ENCODE data around the gene CDCA4.

Gene CDCA4

DNA sequence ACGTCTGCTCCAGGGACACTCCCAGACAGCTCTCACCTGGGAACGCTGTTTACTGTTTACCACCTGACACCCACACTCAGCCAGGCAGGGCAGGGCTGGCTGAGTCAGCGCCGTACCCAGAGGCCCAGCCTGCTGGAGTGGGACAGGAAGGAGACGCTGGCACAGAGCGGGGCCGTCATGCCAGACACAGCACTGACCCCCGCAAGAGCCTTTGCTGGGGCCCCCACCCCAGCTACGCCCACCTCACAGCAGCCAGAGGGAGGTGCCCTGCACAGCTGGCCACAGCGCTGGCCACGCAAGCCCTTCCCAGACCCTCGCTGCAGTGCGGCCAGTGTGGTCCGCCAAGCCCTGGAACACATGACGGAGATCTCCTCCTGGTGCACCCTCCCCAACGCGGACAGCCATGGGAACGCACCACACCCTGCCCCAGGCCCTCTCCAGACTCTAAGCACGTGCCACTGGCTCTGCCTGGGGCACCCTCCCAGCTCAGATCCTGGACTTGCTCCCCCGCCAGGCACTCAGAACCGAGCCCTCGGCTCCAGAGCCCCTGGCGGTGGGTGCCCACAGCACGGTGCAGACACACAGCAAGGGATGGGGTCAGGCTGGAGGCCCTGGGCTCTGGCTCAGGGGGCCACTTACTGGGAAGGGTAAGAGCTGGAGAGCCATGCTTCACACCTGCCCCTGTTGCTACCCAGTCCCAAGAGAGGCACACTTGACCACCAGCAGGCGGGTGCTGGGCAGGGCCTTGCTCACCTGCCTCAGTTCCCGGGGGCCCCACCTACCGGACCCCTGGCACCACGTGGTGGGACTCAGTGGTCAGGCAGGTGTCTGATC lies 48.4 kb downstream of the CDCA4 start:
- no peak for DNase-seq

DNA sequence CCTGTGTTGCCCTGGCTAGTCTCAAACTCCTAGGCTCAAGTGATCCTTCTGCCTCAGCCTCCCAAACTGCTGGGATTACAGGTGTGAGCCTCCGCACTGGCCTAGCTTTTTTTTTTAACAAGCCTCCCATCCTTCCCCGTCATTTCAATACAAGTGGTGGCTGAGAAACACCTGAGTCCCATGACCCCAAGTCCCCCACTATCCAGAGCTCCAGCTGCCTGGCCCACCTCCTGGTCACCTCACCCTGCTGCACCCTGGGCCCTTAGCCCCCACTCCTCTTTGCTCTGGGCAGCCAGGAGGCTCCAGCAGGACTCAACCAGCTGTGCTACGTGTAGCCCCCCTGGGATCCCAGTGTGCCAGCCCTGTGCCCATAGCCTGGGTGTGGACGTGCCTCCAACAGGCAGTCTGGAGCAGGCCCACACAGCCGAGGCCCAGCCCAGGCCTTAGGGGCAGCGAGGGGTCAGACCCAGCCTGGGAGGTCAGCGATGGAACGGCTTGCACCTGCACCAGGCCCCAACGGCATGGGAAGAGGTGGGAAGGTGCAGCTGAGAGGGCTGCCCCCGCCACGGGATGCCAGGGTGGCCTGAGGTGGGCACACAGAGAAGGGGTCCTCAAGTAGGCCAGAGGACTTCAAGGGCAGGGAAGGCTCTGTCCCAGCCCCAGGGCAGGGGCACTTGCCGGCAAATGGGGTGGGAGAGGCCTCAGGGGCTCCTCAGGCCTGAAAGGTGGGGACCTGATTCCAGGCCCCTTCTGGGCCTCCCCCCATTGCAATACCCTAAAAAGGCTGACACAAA lies 49.2 kb downstream of the CDCA4 start:
- DNase-seq, result no peak

DNA sequence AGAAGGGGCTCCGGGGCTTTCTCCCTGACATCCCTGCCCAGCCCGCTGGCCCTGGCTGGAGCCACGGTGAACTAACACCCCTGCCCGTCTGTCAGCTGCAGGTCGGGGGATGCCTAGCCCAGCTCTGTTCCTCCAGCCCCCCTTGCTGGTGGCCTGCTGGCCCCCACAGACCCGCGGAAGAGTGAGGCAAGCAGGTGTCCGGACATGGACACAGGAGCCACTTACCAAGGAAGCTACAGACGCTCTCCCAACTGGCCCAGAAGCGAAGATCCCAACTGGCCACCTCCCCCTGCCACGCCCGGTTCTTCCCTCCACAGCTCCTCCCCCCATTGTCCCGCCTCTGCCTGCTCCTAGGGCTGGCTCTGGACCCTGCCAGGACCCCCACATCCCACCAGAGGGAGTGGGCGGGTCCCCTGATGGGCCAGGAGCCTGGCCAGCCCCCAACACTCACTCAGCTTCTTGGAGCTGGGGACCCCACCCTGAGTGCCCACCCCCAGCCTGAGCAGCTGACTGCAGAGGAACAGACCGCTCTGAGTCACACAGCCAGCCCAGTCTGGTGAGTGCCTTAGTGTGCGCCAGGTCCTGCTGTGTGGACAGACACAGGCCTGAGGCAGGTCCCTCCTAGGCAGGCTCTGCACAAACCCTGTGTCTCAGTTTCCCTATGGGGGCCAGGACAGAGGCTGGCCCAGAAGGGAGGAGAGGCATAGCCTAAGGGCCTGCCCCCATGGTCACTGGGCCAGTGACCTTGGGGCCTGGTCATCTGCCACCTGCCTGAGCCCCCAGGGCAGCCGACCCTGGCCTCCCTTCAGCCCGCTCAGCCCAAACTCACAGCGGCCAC lies 50.4 kb downstream of the CDCA4 start:
- DNase-seq, result no peak

DNA sequence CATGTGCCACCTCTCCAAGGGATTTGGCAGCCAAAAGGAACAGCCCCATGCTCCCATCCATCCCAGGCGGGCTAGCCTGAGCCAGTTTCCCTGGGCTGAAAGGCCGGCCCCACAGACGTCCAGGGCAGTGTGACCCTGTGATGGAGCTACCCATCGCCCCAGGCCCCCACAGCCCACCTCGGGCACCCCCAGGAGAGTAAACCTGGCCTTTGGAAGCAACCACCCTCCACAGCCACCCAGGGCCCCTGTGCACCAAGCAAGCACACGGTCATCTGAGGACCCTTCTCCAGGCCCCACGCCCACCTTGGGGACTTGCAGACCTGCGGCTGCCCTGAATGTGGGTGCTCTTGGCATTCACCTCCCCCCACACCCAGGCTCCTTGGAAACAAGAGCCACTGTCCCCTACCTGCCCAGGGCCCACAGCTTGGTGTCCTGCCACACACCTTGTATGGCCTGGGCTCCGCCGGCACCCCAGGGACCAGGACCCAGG lies 51.1 kb downstream of the CDCA4 start:
- no peak for DNase-seq

DNA sequence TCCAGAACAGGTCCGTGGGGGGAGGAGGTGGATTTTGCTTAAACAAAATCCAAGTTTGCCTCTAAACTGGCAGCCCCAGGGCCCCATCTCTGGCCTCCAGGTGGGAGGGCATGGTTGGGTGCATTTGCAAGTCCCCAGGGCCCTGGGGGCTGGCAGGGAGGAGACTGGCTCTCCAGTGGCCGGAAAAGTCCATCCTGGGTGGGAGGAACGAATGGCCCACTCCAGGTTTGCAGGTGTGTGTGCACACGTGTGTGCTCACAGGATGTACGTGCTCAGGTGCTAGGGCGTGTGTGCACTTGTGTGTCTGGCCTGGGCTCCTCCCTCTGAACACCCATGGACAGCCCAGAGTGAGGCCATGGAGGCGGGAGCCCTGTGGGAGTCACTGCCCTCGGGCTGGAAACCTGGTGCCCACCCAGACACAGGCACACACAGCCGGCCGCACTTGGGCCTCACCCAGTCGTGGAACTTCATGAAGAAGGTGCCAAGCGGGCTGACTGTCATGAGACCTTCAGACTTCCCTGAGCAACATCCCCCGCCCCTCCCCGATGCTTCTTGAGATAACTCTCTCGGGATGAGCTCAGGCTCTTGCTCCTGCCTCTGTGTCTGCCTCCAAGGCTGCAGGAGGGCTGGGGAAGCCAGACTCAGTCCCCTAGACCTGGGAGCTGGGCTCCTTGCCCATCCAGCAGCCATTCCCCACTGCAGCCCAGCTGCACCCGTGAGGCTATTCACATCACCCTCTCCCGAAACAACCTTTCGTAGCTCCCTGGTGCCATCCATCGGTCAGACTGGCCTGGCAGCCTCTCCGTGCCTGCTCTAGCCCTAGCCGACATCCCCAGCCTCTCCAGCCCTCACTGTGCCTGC lies 52.1 kb downstream of the CDCA4 start:
- no peak for DNase-seq

DNA sequence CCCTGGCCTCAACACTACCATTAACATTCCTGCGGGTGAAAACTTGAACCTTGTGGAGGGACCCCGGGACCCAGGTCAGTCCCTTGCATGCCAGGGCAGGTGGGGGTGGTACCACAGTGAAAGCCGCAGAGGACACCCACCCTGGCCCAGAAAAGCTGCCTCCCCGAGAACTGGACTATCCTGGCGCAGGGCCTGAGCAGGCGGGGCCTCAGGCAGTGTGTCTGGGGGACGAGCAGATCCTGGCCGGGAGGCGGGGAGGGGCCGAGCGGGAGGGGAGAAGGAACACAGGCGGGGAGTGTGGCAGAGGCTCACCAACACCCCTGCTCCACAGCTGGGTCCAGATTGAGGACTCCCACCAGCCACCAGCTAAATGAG lies 52.7 kb downstream of the CDCA4 start:
- DNase-seq, result no peak

DNA sequence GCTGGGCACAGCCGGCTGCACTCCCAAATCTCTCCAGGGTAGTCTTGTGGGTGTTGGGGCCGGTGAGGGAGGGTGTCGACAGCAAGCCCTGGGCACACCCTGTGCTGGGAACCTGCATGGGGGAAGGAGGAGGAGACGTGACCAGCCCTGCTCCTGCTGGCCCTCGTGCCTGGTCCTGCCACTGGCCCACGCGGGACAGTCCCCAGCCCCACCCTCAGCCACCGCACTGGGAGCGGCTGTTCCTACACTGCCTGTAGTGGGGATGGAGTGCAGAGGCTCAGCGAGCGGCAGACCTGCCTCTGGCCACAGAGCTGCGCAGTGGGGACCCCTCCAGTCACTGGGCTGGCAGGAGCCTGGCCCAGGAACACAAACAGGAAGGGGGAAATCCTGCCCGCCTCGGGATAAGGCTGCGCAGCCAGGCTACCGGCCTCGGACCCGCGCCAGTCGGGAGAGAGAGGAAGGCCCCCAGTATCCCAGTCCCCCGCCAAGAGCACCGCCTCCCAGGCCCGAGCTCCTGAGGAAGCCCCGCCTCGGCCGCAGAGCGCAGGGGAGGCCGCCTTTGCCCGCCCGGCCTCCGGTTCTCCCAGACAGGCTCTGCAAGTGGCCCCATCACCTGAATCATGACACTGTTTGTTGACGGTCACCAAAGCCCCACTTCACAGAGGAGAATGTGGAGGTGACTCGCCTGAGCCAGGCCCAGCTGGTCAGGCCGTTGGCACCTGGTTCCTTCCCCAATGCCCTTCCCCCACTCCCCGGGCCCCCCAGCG lies 53.3 kb downstream of the CDCA4 start:
- no peak for DNase-seq

DNA sequence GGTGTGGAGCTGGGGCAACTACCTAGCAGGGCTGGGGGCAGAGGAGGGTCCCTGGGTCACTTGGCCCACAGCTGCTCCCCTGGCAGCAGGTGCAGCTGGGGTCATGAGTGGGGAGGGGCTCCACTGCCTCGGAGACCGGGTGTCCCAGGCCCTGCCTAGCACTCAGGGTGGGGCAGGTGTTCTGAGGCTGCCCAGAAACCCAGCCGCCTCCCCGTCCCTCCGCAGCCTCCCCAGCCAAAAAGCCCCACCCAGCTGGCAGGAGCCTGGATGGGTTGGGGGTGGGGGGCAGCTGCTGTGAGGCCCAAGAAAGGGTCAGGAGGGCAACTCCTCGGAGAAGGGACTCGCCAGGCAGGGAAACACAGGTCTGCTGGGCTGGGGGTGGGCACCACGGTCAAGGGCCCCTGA lies 53.9 kb downstream of the CDCA4 start:
- DNase-seq, result no peak

DNA sequence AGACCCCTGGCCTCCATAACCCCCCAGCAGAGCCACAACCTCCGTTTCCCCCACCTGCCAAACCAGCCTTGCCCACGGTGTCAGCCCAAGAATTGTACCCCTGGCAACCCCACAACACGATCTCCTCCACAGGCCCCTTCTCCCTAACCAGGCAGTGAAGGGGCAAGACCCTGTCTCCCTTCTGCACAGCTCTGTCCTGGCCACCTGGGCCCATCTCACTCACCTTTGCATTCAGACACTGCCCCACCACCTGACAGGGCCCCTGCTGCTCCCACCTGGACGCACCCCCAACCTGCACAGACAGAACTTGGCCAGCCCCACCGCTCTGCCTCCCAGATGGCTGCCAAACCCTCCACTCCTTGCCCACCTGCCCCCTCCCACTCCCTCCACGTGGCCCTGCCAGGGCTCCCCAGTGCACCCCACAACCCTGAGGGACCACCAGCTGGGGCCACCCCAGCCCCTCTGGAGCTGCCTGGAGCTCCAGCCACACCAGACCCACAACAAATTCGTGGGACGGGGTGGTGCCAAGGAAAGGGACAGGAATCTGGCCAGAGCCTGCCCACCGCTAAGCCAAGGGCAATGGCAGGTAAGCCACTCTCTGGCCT lies 54.5 kb downstream of the CDCA4 start:
- DNase-seq, result no peak

DNA sequence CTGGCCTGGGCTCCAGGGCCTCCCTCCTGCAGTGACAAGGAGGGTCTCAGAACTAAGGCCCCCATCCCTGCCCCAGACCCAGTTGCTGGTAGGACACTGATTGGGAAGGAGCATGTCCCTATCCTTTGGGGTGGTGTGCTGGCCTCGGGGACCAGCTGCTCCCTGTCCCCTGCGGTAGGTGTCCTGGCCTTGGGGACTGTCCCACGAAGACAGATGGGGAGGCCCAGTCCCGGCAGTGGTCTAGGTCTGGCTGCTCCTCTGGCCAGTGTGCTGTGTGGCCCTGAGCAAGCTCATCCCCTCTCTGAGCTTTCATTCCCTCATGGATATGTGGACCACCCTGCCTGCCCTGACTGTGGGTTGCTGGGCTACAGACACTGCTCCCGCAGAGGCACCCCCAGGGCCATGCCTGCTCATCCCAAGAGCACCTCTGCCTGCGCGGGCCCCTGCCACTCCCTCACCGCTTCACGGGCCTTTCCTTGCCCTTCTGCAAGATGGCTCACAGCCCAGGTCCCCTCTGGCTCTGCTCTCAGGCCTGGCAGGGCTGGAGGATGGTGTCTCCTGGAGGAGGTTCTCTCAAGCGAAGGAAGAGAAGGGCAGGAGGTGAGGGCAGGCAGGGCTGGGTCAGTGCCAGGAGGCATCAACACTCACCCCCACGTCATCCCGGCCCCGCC lies 55.2 kb downstream of the CDCA4 start:
- DNase-seq, result no peak

DNA sequence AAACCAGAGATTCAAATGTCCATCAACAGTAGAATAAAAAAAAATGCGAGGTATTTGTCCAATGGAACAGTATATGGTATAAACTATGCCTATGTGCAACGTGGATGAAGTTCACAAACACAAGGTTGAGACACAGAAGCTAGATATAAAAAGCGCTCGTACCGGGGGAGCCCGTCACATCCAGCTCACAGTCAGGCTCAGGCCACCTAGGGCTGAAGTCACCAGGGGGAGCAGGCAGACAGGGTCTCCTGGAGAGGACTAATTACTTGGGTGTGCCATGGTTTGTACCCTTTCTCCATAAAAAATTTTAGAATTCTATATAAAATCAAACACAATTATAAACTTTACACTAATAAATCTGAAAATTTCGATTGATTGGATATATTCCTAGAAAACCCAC lies 56.3 kb downstream of the CDCA4 start:
- DNase-seq, result no peak
